Measurements from ENCODE around the gene PRKAG1.

GRCh38 chr12:49061157-49061650 is 42.6 kb upstream of the PRKAG1 start:
- no peak for TF ChIP-seq TAF1 (IDR thresholded peaks at IDR 0.05; ENCODE audit: borderline replicate concordance, low read depth, low read length)
- no peak for TF ChIP-seq POLR2AphosphoS5 (IDR thresholded peaks at IDR 0.05; ENCODE audit: low read depth, low read length)

Measured in GM12892 (cell line).